ENCODE measurements around the gene CYSTM1. TPM values are rescaled to one million over a fixed set of nuclear protein-coding genes. Genes with fewer than 3 reads are reported as not detected.

CYSTM1 gene
- polyA plus RNA-seq, 1 donor from 2014 or later, result 6.6 TPM

DNA sequence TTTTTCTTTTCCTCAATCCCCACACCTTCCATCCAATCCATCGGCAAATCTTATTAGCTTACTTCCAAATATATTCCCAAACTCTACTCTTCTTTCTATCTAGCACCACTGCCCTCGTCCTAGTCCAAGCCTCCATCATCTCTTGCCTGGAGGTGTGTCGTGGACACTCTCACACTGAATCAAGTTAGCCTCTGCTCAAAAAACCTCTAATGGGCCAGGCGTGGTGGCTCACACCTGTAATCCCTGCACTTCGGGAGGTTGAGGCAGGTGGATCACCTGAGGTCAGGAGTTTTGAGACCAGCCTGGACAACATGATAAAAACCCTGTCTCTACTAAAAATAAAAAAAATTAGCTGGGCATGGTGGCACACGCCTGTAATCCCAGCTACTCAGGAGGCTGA, 81.7 kb downstream of the CYSTM1 start:
- H3K9me2 ChIP-seq (ENCODE audit: insufficient read depth, low read length), result no peaks in the 10 kb centered on the region
- no peak overlapping the region for H3K4me3 ChIP-seq (ENCODE audit: low read length)
- H3K4me2 ChIP-seq (ENCODE audit: low read length), result no peak overlapping the region
- no peaks in the 10 kb centered on the region for H3K36me3 ChIP-seq (ENCODE audit: insufficient read depth, low read length)
- no peaks in the 10 kb centered on the region for H3K9me3 ChIP-seq (ENCODE audit: low read length)
- H3K27me3 ChIP-seq (ENCODE audit: insufficient read depth, low read depth, low read length), result no peaks in the 10 kb centered on the region
- no peaks in the 10 kb centered on the region for H3F3A ChIP-seq (ENCODE audit: insufficient read depth, low read length, poor library complexity, severe bottlenecking)
- no peak overlapping the region for H3K9ac ChIP-seq (ENCODE audit: low read length)
- no peak overlapping the region for H3K27ac ChIP-seq (ENCODE audit: low read length)
- no peaks in the 10 kb centered on the region for H4K20me1 ChIP-seq (ENCODE audit: insufficient read depth)
- TF ChIP-seq, protein P1, sequence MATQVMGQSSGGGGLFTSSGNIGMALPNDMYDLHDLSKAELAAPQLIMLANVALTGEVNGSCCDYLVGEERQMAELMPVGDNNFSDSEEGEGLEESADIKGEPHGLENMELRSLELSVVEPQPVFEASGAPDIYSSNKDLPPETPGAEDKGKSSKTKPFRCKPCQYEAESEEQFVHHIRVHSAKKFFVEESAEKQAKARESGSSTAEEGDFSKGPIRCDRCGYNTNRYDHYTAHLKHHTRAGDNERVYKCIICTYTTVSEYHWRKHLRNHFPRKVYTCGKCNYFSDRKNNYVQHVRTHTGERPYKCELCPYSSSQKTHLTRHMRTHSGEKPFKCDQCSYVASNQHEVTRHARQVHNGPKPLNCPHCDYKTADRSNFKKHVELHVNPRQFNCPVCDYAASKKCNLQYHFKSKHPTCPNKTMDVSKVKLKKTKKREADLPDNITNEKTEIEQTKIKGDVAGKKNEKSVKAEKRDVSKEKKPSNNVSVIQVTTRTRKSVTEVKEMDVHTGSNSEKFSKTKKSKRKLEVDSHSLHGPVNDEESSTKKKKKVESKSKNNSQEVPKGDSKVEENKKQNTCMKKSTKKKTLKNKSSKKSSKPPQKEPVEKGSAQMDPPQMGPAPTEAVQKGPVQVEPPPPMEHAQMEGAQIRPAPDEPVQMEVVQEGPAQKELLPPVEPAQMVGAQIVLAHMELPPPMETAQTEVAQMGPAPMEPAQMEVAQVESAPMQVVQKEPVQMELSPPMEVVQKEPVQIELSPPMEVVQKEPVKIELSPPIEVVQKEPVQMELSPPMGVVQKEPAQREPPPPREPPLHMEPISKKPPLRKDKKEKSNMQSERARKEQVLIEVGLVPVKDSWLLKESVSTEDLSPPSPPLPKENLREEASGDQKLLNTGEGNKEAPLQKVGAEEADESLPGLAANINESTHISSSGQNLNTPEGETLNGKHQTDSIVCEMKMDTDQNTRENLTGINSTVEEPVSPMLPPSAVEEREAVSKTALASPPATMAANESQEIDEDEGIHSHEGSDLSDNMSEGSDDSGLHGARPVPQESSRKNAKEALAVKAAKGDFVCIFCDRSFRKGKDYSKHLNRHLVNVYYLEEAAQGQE (IDR thresholded peaks at IDR 0.05; ENCODE audit: borderline replicate concordance), result no peak
- no peak for TF ChIP-seq TAF1 (IDR thresholded peaks at IDR 0.05; ENCODE audit: low read depth)
- TF ChIP-seq SMC3 (conservative IDR thresholded peaks at IDR 0.05; ENCODE audit: poor library complexity), result no peak
- TF ChIP-seq, protein P2, sequence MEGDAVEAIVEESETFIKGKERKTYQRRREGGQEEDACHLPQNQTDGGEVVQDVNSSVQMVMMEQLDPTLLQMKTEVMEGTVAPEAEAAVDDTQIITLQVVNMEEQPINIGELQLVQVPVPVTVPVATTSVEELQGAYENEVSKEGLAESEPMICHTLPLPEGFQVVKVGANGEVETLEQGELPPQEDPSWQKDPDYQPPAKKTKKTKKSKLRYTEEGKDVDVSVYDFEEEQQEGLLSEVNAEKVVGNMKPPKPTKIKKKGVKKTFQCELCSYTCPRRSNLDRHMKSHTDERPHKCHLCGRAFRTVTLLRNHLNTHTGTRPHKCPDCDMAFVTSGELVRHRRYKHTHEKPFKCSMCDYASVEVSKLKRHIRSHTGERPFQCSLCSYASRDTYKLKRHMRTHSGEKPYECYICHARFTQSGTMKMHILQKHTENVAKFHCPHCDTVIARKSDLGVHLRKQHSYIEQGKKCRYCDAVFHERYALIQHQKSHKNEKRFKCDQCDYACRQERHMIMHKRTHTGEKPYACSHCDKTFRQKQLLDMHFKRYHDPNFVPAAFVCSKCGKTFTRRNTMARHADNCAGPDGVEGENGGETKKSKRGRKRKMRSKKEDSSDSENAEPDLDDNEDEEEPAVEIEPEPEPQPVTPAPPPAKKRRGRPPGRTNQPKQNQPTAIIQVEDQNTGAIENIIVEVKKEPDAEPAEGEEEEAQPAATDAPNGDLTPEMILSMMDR (IDR thresholded peaks at IDR 0.05; ENCODE audit: poor library complexity, severe bottlenecking), result no peak
- TF ChIP-seq MXI1 (conservative IDR thresholded peaks at IDR 0.05; ENCODE audit: poor library complexity, severe bottlenecking), result no peak
- TF ChIP-seq EZH2 (IDR thresholded peaks at IDR 0.05; ENCODE audit: borderline replicate concordance, insufficient read depth, low read length, poor library complexity, severe bottlenecking), result no peak
- no peak for TF ChIP-seq EP300 (conservative IDR thresholded peaks at IDR 0.05; ENCODE audit: poor library complexity, severe bottlenecking)
- TF ChIP-seq RAD21 (conservative IDR thresholded peaks at IDR 0.05), result no peak
- no peak for TF ChIP-seq POLR2AphosphoS5 (IDR thresholded peaks at IDR 0.05)
- peaks cover 7% of the 10 kb centered on the region for H3K79me2 ChIP-seq (replicated peaks; ENCODE audit: insufficient read depth, low read length)
- H2AFZ ChIP-seq (ENCODE audit: low read depth, low read length), result no peak overlapping the region

DNA sequence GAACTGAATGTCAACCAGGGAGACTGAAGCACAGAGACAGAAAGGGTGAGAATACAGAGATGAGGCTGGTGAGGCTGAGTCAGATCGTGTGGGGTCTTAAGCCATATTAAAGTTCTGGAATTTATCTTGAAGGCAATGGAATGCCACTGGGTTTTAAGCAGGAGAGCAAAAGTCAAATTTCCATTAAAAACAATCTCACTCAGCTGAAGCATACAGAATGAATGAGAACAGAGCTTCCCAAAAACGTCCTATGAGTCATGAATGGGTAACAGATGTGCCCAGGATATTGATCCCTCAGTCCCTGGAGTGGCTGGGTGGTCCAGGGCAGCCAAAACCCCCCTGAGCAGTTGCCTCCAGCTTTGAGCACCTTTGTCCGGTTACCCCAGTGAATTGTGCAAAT, 83.0 kb downstream of the CYSTM1 start:
- H3K4me2 ChIP-seq (ENCODE audit: low read length), result no peak overlapping the region
- H3F3A ChIP-seq (ENCODE audit: insufficient read depth, low read length, poor library complexity, severe bottlenecking), result no peaks in the 10 kb centered on the region
- no peak overlapping the region for H3K27ac ChIP-seq (ENCODE audit: low read length)
- H3K27me3 ChIP-seq (ENCODE audit: insufficient read depth, low read depth, low read length), result no peaks in the 10 kb centered on the region
- no peak overlapping the region for H3K4me3 ChIP-seq (ENCODE audit: low read length)
- no peak overlapping the region for H3K9ac ChIP-seq (ENCODE audit: low read length)
- no peaks in the 10 kb centered on the region for H3K9me3 ChIP-seq (ENCODE audit: low read length)
- no peak for TF ChIP-seq RAD21 (conservative IDR thresholded peaks at IDR 0.05)
- TF ChIP-seq MXI1 (conservative IDR thresholded peaks at IDR 0.05; ENCODE audit: poor library complexity, severe bottlenecking), result no peak
- TF ChIP-seq, protein P2 (IDR thresholded peaks at IDR 0.05; ENCODE audit: poor library complexity, severe bottlenecking), result no peak
- TF ChIP-seq EZH2 (IDR thresholded peaks at IDR 0.05; ENCODE audit: borderline replicate concordance, insufficient read depth, low read length, poor library complexity, severe bottlenecking), result no peak
- no peak for TF ChIP-seq POLR2AphosphoS5 (IDR thresholded peaks at IDR 0.05)
- no peak for TF ChIP-seq SMC3 (conservative IDR thresholded peaks at IDR 0.05; ENCODE audit: poor library complexity)
- no peak for TF ChIP-seq TAF1 (IDR thresholded peaks at IDR 0.05; ENCODE audit: low read depth)
- TF ChIP-seq, protein P1 (IDR thresholded peaks at IDR 0.05; ENCODE audit: borderline replicate concordance), result no peak
- no peak for TF ChIP-seq EP300 (conservative IDR thresholded peaks at IDR 0.05; ENCODE audit: poor library complexity, severe bottlenecking)
- H3K36me3 ChIP-seq (ENCODE audit: insufficient read depth, low read length), result no peaks in the 10 kb centered on the region
- peaks cover 7% of the 10 kb centered on the region for H3K79me2 ChIP-seq (replicated peaks; ENCODE audit: insufficient read depth, low read length)
- H2AFZ ChIP-seq (ENCODE audit: low read depth, low read length), result no peak overlapping the region
- no peaks in the 10 kb centered on the region for H3K9me2 ChIP-seq (ENCODE audit: insufficient read depth, low read length)
- H4K20me1 ChIP-seq (ENCODE audit: insufficient read depth), result no peaks in the 10 kb centered on the region

Data from neural cell (in vitro differentiated cells).